Neural crest cell (in vitro differentiated cells): ENCODE data around the gene XPOT. TPM values are rescaled to one million over a fixed set of nuclear protein-coding genes. Genes with fewer than 3 reads are reported as not detected.
A peak's percentile ranks its signal among the peaks of the same experiment; 100 is the strongest.

ENCODE experiments used
- DNase-seq: peaks from one replicate; pipeline ENCODE4 v3.0.0; 2021; ENCODE audit warnings: low read depth, mixed read lengths, low spot score
- H3K27ac Mint-ChIP-seq: one replicate; pipeline ENCODE4 v1.8.0; 2021; ENCODE audit warnings: mild to moderate bottlenecking, mixed read lengths; ENCODE audit not compliant: unreplicated experiment
- H3K27me3 Mint-ChIP-seq: 2 replicates; pipeline ENCODE4 v1.8.0; 2021; ENCODE audit warnings: low read depth, mild to moderate bottlenecking, mixed read lengths
- H3K36me3 Mint-ChIP-seq: 2 replicates; pipeline ENCODE4 v1.8.0; 2021; ENCODE audit warnings: low read depth, mild to moderate bottlenecking, mixed read lengths
- H3K4me1 Mint-ChIP-seq: 2 replicates; pipeline ENCODE4 v1.8.0; 2021; ENCODE audit warnings: mixed read lengths
- H3K4me3 Mint-ChIP-seq: one replicate; pipeline ENCODE4 v1.8.0; 2021; ENCODE audit warnings: mild to moderate bottlenecking, mixed read lengths
- H3K9me3 Mint-ChIP-seq: 2 replicates; pipeline ENCODE4 v1.8.0; 2021; ENCODE audit warnings: mixed read lengths
- CTCF ChIP-seq: fragments of 200-600 bp; sonication (generic); conservative IDR thresholded peaks from 2 replicates; pipeline ENCODE4 v1.5.0; 2021; ENCODE audit warnings: antibody characterized with exemption, mild to moderate bottlenecking
- total RNA-seq: library from RNA; stranded (reverse); gene quantifications from 2 replicates; pipeline ENCODE4 v1.2.1, GENCODE V29; 2021

Gene XPOT
- total RNA-seq, 1 donor from 2014 or later, result 103 TPM

DNA sequence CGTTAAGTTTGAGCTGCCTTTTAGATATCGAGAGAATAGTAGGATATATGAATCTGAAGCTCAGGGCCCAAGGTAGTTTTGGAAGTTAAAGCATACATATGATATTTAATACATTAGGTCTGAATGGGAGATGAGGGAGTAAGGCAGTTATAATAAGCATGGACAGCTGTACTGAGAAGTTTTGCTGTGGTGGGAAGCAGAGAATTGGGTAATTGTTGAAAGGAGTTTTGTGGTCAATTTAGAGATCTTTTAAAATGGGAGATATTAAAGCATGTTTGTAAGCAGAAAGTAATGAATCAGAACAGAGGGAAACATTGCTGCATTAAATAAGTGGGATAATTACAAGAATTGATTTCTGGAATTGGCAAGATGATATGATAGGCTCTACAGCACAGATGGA lies 69.0 kb downstream of the XPOT start:
- Mint-ChIP-seq H3K4me3 (no peak overlapping the region), H3K27me3 (no peaks in the 10 kb centered on the region), H3K4me1 (no peaks in the 10 kb centered on the region), H3K9me3 (peaks cover 9% of the 10 kb centered on the region), H3K27ac (peak overlapping the region; percentile 0), H3K36me3 (peaks cover 49% of the 10 kb centered on the region)
- DNase-seq, result no peak
- TF ChIP-seq CTCF, result no peak

- DNase-seq, result no peak
- peaks cover 43% of the 10 kb centered on the region for H3K36me3 Mint-ChIP-seq
- H3K9me3 Mint-ChIP-seq, result peaks cover 9% of the 10 kb centered on the region
- H3K27me3 Mint-ChIP-seq, result no peaks in the 10 kb centered on the region
- no peaks in the 10 kb centered on the region for H3K4me1 Mint-ChIP-seq
- no peak overlapping the region for H3K4me3 Mint-ChIP-seq
- no peak overlapping the region for H3K27ac Mint-ChIP-seq
- TF ChIP-seq CTCF, result no peak
Measured at GRCh38 chr12:64475518-64475917, 71.3 kb downstream of the XPOT start.

GRCh38 chr12:64476844-64477243 lies 72.7 kb downstream of the XPOT start:
- Mint-ChIP-seq H3K4me3 (no peak overlapping the region), H3K36me3 (peaks cover 41% of the 10 kb centered on the region), H3K9me3 (peaks cover 9% of the 10 kb centered on the region), H3K4me1 (no peaks in the 10 kb centered on the region), H3K27ac (no peak overlapping the region), H3K27me3 (no peaks in the 10 kb centered on the region)
- TF ChIP-seq CTCF, result no peak
- DNase-seq, result no peak

GRCh38 chr12:64478661-64479060 lies 74.5 kb downstream of the XPOT start:
- H3K27ac Mint-ChIP-seq, result no peak overlapping the region
- H3K27me3 Mint-ChIP-seq, result no peaks in the 10 kb centered on the region
- H3K36me3 Mint-ChIP-seq, result peaks cover 36% of the 10 kb centered on the region
- DNase-seq, result no peak
- TF ChIP-seq CTCF, result no peak
- peaks cover 9% of the 10 kb centered on the region for H3K9me3 Mint-ChIP-seq
- H3K4me3 Mint-ChIP-seq, result no peak overlapping the region
- no peaks in the 10 kb centered on the region for H3K4me1 Mint-ChIP-seq

DNA sequence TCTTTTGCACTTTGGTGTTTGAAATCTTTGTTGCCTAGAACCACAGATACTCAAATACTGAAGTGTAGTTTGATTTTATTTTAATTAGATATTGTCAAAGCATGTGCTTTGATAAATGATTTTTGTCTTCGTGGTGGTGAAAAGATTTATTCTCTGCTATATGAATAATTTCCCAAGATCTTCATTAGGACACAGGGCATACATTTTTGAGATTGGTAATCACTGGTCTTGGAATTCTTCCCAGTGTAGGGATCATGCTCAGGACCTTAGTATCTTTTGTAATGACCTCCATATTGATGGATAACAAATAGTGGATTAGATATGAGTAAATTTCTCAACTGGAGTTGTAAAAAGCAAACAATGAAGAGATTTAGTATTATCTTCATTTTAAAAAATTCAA lies 76.0 kb downstream of the XPOT start:
- no peaks in the 10 kb centered on the region for H3K4me1 Mint-ChIP-seq
- no peak for TF ChIP-seq CTCF
- no peak overlapping the region for H3K4me3 Mint-ChIP-seq
- H3K9me3 Mint-ChIP-seq, result peaks cover 9% of the 10 kb centered on the region
- DNase-seq, result no peak
- peaks cover 27% of the 10 kb centered on the region for H3K36me3 Mint-ChIP-seq
- no peak overlapping the region for H3K27ac Mint-ChIP-seq
- H3K27me3 Mint-ChIP-seq, result no peaks in the 10 kb centered on the region

DNA sequence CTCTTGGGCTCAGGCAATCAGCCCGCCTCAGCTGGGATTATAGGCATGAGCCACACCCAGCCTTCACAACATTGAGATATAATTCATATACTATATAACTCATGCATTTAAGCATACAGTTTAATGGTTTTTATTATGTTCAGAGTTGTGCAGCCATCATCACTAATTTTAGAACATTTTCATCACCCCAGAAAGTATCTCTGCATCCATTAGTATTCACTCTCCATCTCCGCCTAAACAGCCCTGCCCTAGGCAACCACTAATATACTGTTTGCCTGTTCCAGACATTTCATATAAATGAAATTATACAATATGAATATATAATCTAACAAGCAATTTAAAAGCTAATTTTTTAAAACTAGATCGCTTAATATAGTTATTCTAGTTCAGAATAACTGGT lies 82.5 kb downstream of the XPOT start:
- no peak for TF ChIP-seq CTCF
- Mint-ChIP-seq H3K36me3 (peaks cover 5% of the 10 kb centered on the region), H3K27ac (no peak overlapping the region), H3K4me1 (no peaks in the 10 kb centered on the region), H3K27me3 (no peaks in the 10 kb centered on the region), H3K9me3 (no peaks in the 10 kb centered on the region), H3K4me3 (no peak overlapping the region)
- DNase-seq, result no peak
